IMR-90 (cell line): ENCODE data around the gene CHST14. TPM values are rescaled to one million over a fixed set of nuclear protein-coding genes. Genes with fewer than 3 reads are reported as not detected.
A peak's percentile ranks its signal among the peaks of the same experiment; 100 is the strongest.

Experiments
- ATAC-seq: fragments of 200-7000 bp; cut with Tn5 transposase; 2 replicates; pipeline ENCODE4 v1.9.1; 2020; ENCODE audit warnings: low read depth, mild to moderate bottlenecking, moderate library complexity
- BruUV-seq: library from RNA; stranded (reverse); fragments of 400-500 nt; replicated peaks from 2 replicates; lab custom pipeline; 2021; lab: Mats Ljungman, UMichigan
- CTCF ChIA-PET: fragments of 300-600 bp; formaldehyde crosslinking; extraction: SDS; loops from one replicate; lab custom pipeline; 2021; ENCODE audit warnings: antibody characterized with exemption; lab: Yijun Ruan, JAX
- POLR2A ChIA-PET: fragments of 300-600 bp; sonication (Branson Sonifier 250); formaldehyde crosslinking; loops from one replicate; lab custom pipeline; 2022; ENCODE audit warnings: antibody characterized with exemption; ENCODE audit not compliant: unreplicated experiment; lab: Charles Lee
- DNase-seq: peaks from one replicate; pipeline ENCODE4 v3.0.0; 2013
- H2AFZ ChIP-seq: replicated peaks from 2 replicates; pipeline ENCODE3; 2013; ENCODE audit warnings: low read length, mild to moderate bottlenecking; ENCODE audit not compliant: poor library complexity
- H2AK5ac ChIP-seq: 2 replicates; pipeline ENCODE4 v1.6.1; 2013; ENCODE audit warnings: low read depth, low read length, inconsistent platforms
- H2AK9ac ChIP-seq: replicated peaks from 2 replicates; pipeline ENCODE3; 2013; ENCODE audit warnings: mild to moderate bottlenecking, low read depth, low read length, moderate library complexity; ENCODE audit not compliant: poor library complexity
- H2BK120ac ChIP-seq: 2 replicates; pipeline ENCODE4 v1.6.1; 2013; ENCODE audit warnings: low read depth, low read length, inconsistent platforms
- H2BK15ac ChIP-seq: 3 replicates; pipeline ENCODE4 v1.6.1; 2013; ENCODE audit warnings: low read depth, low read length, inconsistent platforms
- H2BK20ac ChIP-seq: 2 replicates; pipeline ENCODE4 v1.6.1; 2013; ENCODE audit warnings: low read depth, mild to moderate bottlenecking, inconsistent platforms, low read length, moderate library complexity
- H2BK5ac ChIP-seq: 2 replicates; pipeline ENCODE4 v1.6.1; 2013; ENCODE audit warnings: mild to moderate bottlenecking, low read depth, low read length, inconsistent platforms; ENCODE audit not compliant: poor library complexity, severe bottlenecking
- H3K14ac ChIP-seq: replicated peaks from 2 replicates; pipeline ENCODE4 v1.6.1; 2013; ENCODE audit warnings: low read depth, low read length, inconsistent platforms
- H3K18ac ChIP-seq: 2 replicates; pipeline ENCODE4 v1.6.1; 2013; ENCODE audit warnings: low read depth, low read length, control low read depth
- H3K23ac ChIP-seq: 2 replicates; pipeline ENCODE4 v1.6.1; 2013; ENCODE audit warnings: low read depth, low read length, inconsistent platforms
- H3K27ac ChIP-seq: 2 replicates; pipeline ENCODE4 v1.5.1; 2013; ENCODE audit warnings: mild to moderate bottlenecking, control low read depth, low read length; ENCODE audit not compliant: insufficient read depth
- H3K27me3 ChIP-seq: 2 replicates; pipeline ENCODE4 v1.6.1; 2013; ENCODE audit warnings: low read length; ENCODE audit not compliant: control insufficient read depth, insufficient read depth
- H3K36me3 ChIP-seq: 2 replicates; pipeline ENCODE4 v1.6.1; 2013; ENCODE audit warnings: low read length, mixed read lengths; ENCODE audit not compliant: control insufficient read depth, insufficient read depth
- H3K4ac ChIP-seq: 2 replicates; pipeline ENCODE4 v1.6.1; 2013; ENCODE audit warnings: low read depth, low read length, inconsistent platforms
- H3K4me1 ChIP-seq: 2 replicates; pipeline ENCODE4 v1.6.1; 2013; ENCODE audit warnings: low read length, mixed read lengths; ENCODE audit not compliant: control insufficient read depth, insufficient read depth
- H3K4me2 ChIP-seq: 2 replicates; pipeline ENCODE4 v1.6.1; 2013; ENCODE audit warnings: low read depth, mild to moderate bottlenecking, control low read depth, low read length, moderate library complexity
- H3K4me3 ChIP-seq: 2 replicates; pipeline ENCODE4 v1.5.1; 2013; ENCODE audit warnings: low read depth, mild to moderate bottlenecking, control low read depth, low read length, moderate library complexity; ENCODE audit not compliant: insufficient read depth
- H3K56ac ChIP-seq: 2 replicates; pipeline ENCODE4 v1.6.1; 2013; ENCODE audit warnings: low read length, inconsistent platforms; ENCODE audit not compliant: insufficient read depth; ENCODE audit errors: extremely low read depth
- H3K79me1 ChIP-seq, 2 experiments: 2 replicates each; pipeline ENCODE4 v1.6.1; 2013; ENCODE audit warnings: low read length in 2 of 2, inconsistent platforms in 1 of 2, low read depth in 1 of 2
- H3K9ac ChIP-seq: 2 replicates; pipeline ENCODE4 v1.6.1; 2013; ENCODE audit warnings: low read depth, low read length, control low read depth
- H3K9me1 ChIP-seq: 2 replicates; pipeline ENCODE4 v1.6.1; 2013; ENCODE audit warnings: low read length, inconsistent platforms; ENCODE audit not compliant: insufficient read depth
- H3K9me3 ChIP-seq: 2 replicates; pipeline ENCODE4 v1.6.1; 2013; ENCODE audit warnings: low read length; ENCODE audit not compliant: control insufficient read depth, insufficient read depth
- H4K20me1 ChIP-seq: 2 replicates; pipeline ENCODE4 v1.6.1; 2013; ENCODE audit warnings: low read length, inconsistent platforms; ENCODE audit not compliant: insufficient read depth
- H4K5ac ChIP-seq: 2 replicates; pipeline ENCODE4 v1.6.1; 2013; ENCODE audit warnings: mild to moderate bottlenecking, low read depth, low read length, control low read depth
- H4K8ac ChIP-seq, 2 experiments: 2 replicates each; pipeline ENCODE4 v1.6.1; 2013; ENCODE audit warnings: low read depth in 2 of 2, low read length in 2 of 2, control low read depth in 1 of 2, inconsistent platforms in 1 of 2
- H4K91ac ChIP-seq: 2 replicates; pipeline ENCODE4 v1.6.1; 2013; ENCODE audit warnings: low read depth, low read length, inconsistent platforms; ENCODE audit not compliant: insufficient read depth
- CTCF ChIP-seq: conservative IDR thresholded peaks from 2 replicates; pipeline ENCODE4 v1.5.1; 2012; ENCODE audit warnings: mild to moderate bottlenecking, low read depth, low read length, improper control_type of control experiment
- FOS ChIP-seq: fragments of 150-350 bp; IDR thresholded peaks from 2 replicates; pipeline ENCODE4 v1.6.1; 2016; ENCODE audit warnings: low read depth, low read length
- MAZ ChIP-seq: IDR thresholded peaks from 2 replicates; pipeline ENCODE4 v1.6.1; 2012; ENCODE audit warnings: low read depth, mild to moderate bottlenecking, low read length, improper control_type of control experiment, moderate library complexity, borderline replicate concordance
- WGBS, 2 experiments: methylation state at CpG; one replicate each; pipeline versions ENCODE4 v1.1.5 to v1.1.7; 2013; ENCODE audit warnings: missing lambda C conversion rate in 2 of 2; ENCODE audit not compliant: insufficient read length in 1 of 2; ENCODE audit errors: extremely low coverage in 2 of 2; 5-methylcytosine and 5-hydroxymethylcytosine counted together
- dilution Hi-C: fragments of 300-500 bp; cut with HindIII; formaldehyde crosslinking; loops from one replicate; pipeline ENCODE4 v1.14.3; 2018; ENCODE audit warnings: low sequenced_read_pairs; ENCODE audit not compliant: unreplicated experiment
- in situ Hi-C: fragments of 300-500 bp; cut with MboI; formaldehyde crosslinking; loops from 3 replicates; pipeline ENCODE4 v1.14.3; 2019; ENCODE audit warnings: low sequenced_read_pairs, inconsistent platforms, mixed read lengths
- intact Hi-C: fragments of 100-400 bp; cut with micrococcal nuclease; formaldehyde crosslinking; loops from 2 replicates; pipeline ENCODE4 v1.10.0; 2022
- polyA plus RNA-seq, 3 experiments: library from polyadenylated mRNA; depleted of rRNA; stranded (reverse); fragments of >200 nt; gene quantifications; 2 replicates each; pipeline ENCODE4 v1.2.3, GENCODE V29; 2012; ENCODE audit warnings: low replicate concordance in 1 of 3
- total RNA-seq: library from RNA; depleted of rRNA; stranded (reverse); fragments of >200 nt; gene quantifications from 2 replicates; pipeline ENCODE4 v1.2.3, GENCODE V29; 2012

The CHST14 gene
- total and polyA plus RNA-seq, 2 of the 4 experiments (the other 2 are of a cell fraction), result 3.8 to 19.5 TPM

GRCh38 chr15:40500568-40501330 lies 30.0 kb downstream of the CHST14 start:
- no peak overlapping the region for H4K91ac ChIP-seq
- H3K27me3 ChIP-seq, result peaks cover 23% of the 10 kb centered on the region
- H3K4me3 ChIP-seq, result no peak overlapping the region
- H3K9me3 ChIP-seq, result no peaks in the 10 kb centered on the region
- no peak for TF ChIP-seq CTCF
- TF ChIP-seq FOS, result peak; percentile 24
- no peak for TF ChIP-seq MAZ
- no peak overlapping the region for H2AK9ac ChIP-seq
- DNase-seq, result peak; percentile 66
- no peak overlapping the region for H4K8ac ChIP-seq
- H2BK5ac ChIP-seq, result no peak overlapping the region
- H2AFZ ChIP-seq, result no peak overlapping the region
- H3K36me3 ChIP-seq, result no peaks in the 10 kb centered on the region
- H2BK15ac ChIP-seq, result no peak overlapping the region
- H4K5ac ChIP-seq, result no peak overlapping the region
- no peak overlapping the region for H2BK20ac ChIP-seq
- H3K18ac ChIP-seq, result no peak overlapping the region
- WGBS, 2 experiments, result no CpG with 5 or more reads among the region's 4 CpGs
- H3K79me1 ChIP-seq, result no peaks in the 10 kb centered on the region
- H3K9ac ChIP-seq, result no peak overlapping the region
- H3K9me1 ChIP-seq, result peaks cover 7% of the 10 kb centered on the region
- H3K27ac ChIP-seq, result no peak overlapping the region
- no TSS peak for BruUV-seq
- no peak overlapping the region for H3K4ac ChIP-seq
- H2AK5ac ChIP-seq, result no peak overlapping the region
- H3K56ac ChIP-seq, result no peak overlapping the region
- peaks cover 6% of the 10 kb centered on the region; the same call in 1 of the 2 replicates for H4K20me1 ChIP-seq
- H3K4me2 ChIP-seq, result no peak overlapping the region
- no peak overlapping the region for H3K23ac ChIP-seq
- H3K4me1 ChIP-seq, result no peaks in the 10 kb centered on the region
- ATAC-seq, result peak; percentile 43; the same call in 1 of the 2 replicates
- ChIA-PET POLR2A (no interaction called here), CTCF (no interaction called here)
- dilution Hi-C loops, result no loop called here
- in situ Hi-C loops, result no loop called here
- H3K14ac ChIP-seq, result no peak overlapping the region
- intact Hi-C loops, result no loop called here
- no peak overlapping the region for H2BK120ac ChIP-seq
